Dedifferentiated amniotic fluid mesenchymal stem cell (primary cell): ENCODE measurements around the gene PRKCB.

Experiments used
- DNase-seq: peaks from one replicate; pipeline ENCODE4 v3.0.0-alpha.2; 2016; ENCODE audit errors: extremely low spot score

PRKCB gene

DNA sequence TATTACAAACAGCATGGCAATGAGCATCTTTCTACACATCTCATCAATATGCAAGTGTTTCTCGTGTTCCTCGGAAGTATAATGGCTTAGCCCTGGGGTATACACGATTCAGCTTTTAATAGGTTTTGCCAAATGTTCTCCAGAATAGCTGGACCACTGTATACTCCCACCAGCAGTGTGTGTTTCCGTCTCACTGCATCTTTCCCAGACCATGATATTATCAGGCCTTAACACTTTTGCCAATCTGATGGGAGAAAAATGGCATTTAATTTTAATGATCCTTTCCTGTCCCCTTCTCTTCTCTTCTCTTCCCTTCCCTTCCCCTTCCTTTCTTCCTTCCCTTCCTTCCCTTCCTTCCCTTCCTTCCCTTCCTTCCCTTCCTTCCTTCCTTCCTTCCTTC is 30.8 kb downstream of the PRKCB start:
- DNase-seq: no peak

DNA sequence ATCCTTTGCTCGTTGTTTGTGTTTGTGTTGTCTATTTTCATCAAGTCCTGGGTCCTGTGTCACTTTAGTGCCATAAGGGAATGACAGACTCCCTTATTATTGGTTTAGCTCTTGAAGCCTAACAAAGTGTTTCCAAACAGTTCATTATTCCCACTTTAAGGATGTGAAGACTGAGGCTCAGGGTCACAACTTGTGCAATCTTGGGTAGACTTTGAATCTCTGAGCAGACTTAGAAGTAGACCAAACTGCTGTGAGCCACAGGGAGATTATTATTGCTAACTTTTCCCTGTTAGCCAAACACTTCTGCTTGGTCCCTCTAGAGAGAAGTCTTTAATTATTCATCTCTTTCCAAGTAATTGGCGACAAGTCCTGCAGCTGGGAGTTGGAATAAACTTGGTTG is 31.8 kb downstream of the PRKCB start:
- no peak for DNase-seq

DNA sequence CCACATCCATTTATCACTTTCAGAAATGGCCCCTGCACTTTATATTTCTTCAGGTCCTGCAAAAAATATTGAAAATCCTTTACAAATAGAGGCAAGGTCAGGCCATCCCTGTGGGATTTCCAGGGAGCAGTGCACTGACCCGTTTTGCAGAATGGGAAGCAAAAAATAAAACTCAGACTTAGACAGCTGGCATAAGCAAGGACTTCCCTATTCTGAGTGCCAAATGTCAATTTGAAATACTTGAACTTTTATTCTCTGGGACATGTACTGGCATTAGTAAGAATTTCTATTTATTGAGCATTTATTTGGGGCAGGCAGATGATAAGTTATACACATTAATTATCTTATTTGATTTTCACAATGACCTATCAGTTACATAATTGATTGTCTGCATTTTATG is 32.4 kb downstream of the PRKCB start:
- no peak for DNase-seq

DNA sequence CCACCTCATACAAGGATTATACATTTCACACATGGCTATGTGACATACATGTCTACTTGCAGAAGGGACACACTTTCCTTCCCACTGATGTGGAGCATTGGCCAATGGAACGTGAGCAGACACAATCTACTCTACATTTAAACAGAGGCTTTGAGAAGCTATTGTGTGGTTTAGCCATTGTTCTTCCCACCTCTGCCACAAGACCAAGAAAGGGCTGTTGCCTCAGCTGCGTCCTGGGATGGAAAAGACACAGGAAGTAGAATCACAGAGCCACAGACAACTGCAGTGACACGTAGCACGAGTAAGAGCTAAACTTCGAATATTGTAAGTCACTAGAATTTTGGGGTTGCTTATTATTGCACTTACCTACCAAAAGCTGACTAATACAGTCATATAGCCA is 33.3 kb downstream of the PRKCB start:
- no peak for DNase-seq

DNA sequence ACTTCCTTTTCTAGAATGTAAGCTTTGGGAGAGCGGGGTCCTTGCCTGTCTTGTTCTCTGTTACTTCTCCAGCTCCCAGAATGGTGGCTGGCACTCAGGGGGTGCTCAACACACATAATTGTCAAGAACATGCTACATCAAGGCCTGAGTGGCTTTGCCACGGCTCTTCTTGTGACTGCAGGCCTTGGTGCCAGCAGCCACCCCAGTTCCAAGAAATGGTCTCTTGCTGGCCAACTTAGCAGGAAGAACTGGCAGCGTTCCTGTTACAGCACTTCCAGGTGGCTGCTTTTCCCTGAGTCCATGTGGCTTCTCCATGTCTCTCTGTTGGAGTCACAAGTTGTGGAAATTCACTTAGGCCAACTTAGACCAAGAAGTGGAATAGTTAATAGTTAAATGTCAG is 36.1 kb downstream of the PRKCB start:
- no peak for DNase-seq

DNA sequence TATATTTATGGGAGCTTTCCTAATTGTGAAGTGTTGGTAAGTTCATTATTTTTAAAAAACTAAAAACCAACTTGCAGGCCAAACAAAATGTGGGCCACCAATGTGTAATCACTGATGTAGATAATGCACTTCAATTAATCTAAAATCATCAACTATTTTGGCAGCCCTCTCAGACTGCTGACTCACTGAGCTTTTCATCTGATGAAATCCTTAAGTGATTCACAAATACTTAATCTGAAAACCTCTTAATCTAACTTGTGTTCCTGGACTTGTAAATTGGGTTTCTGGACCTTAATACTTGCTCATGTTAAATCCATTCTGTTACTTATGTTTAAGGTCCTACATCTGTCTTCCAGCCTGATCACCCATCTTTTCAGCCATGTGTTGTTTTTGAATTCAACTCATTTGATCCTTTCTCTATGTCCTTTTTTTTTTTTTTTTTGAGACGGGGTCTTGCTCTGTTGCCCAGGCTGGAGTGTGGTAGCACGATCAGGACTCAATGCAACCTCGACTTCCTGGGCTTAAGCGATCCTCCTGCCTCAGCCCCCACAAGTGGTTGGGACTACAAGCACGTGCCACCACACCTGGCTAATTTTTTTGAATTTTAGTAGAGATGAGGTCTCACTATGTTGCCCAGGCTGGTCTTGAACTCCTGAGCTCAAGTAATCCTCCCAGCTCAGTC is 39.0 kb downstream of the PRKCB start:
- no peak for DNase-seq

DNA sequence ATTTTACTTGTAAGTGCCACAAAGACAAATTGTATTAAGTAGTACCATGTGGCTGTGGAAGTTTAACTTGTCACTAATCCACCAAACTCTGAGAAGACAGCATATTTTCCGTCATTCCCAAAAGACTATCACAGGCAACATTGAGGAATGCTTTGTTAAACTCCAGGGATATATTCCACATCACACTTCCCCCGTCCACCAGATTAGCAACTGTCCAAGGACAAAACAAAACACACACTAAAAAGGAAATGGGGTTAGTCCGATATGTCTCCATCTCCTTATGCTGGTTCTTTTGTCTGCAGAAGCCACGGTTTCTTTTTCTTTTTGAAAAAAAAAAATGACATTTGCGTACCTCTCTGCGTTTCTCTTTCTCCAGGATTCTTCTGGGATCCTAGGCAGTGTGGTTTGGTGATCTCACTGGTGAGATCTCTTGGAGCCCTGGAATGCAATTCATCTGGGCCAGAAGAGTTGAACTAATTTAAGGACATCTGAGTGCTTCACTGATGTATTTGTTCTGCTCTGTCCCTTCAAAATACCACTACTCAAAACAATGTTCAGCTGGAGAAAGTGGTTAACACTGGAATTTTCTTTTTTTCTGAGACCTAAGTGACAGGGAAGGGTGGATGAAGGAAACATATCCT is 40.6 kb downstream of the PRKCB start:
- no peak for DNase-seq

DNA sequence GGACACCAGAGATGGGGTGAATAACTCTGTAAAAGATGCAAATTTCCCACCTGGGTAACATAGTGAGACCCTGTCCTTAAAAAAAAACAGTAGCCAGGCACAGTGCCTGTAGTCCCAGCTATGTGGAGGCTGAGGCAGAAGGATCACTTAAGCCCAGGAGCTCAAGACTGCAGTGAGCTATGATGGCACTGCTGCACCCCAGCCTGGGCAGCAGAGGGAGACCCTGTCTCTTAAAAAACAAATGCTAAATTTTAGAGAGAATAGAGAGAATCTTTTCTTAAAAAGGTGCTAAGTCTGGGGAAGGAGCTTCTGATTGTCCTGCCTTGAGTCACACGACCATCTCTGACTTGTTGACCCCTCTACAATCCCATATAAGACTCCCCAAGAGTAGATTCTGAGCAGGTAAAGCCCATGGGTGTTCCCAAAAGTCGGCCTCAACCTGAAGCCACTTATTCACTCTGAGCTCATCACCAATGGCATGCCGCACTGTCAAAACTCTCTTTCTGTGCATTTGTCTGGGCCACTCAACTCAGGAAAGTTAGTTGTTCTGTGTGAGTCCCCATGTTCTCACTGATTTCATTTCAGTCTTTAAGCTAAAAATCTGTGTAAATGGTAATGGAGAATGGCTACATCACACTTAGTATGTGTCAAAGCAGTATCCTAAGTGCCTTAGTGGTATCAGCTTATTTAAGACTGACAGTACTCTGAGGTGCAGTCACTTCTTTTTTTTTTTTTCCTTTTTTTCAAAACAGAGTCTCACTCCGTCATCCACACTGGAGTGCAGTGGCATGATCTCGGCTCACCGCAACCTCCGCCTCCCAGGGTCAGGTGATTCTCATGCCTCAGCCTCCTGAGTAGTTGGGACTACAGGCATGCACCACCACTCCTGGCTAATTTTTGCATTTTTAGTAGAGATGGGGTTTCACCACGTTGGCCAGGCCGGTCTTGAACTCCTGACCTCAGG is 41.6 kb downstream of the PRKCB start:
- DNase-seq: no peak

DNA sequence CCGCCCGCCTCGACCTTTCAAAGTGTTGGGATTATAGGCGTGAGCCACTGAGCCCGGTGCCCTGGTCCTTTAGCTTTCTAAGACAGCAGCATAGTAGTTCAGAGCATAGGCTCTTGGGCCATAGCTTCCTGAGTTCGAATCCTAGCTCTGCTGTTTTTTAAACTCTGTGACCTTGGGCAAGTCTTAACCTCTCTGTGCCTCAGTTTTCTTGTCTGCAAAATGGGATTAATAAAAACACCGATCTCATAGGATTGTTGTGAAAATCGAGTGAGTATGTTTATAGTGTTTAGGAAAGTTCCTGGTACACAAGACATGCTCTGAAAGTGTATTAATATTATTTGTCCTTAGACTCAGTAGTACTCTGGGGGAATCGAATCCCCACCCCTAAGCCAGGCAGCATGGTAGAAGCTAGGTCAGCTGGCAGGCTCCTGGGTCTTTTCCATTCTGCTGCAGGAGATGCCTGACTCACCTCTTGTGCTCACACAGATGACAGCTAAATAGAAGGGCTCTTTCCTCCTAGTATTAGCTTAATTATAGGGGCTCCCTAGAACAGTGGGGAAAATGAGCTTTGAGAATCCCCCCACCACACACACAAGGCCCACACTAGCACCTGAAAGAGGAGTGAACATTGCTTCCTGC is 44.1 kb downstream of the PRKCB start:
- DNase-seq: no peak

DNA sequence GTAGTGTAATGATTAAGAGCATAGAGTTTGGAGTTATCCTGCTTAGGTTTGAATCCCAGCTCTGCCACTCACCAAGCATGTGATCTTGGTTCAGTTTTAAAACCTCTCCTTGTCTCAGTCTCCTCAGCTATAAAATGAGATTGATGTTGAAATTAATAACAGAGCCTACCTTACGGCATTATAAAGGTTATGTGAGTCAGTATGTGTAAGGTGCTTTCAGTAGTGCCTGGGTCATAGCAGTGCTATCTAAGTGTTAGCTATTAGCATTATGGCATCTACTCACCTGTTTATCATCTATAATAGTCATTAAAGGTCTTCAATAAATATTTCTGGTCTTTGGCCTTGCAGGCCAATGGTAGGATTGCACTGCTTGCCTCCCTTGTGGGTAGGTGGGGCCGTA is 53.4 kb downstream of the PRKCB start:
- DNase-seq: no peak

DNA sequence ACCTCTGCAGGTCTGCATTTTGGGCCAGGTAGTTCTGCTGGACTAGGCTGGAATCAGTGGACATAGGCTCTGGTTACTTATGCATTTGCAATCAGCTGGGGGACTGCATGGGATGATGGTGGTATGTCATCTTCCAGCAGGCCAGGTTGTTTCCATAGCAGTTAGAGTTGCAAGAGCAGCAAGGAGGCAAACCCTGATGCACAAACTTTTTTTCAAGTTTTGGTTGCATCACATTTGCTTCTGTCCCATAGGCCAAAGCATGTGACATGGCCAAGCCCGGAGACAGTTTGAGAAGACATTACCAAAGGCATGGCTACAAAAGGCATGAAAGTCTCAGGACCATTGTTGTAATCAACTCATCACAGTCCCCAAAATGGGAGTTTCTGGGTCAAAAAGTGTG is 58.2 kb downstream of the PRKCB start:
- DNase-seq: no peak

DNA sequence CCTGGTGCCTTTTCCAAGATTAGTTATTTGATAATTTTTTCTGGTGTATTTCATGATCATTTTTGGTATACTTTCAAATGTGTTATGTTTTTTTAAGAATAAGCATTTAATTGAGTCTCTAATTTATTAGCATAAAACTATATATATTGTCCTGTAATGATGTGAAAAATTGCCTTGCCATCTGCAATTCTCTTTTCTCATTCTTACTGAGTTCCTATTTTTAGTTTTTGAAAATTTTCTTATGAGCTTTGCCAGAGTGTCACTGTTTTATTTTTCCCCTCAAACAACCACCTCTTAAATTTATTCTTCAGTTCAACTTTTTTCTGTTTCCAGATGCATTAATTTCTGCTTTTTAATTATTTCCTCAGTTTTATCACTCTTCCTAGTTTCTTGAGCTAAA is 59.3 kb downstream of the PRKCB start:
- DNase-seq: no peak

DNA sequence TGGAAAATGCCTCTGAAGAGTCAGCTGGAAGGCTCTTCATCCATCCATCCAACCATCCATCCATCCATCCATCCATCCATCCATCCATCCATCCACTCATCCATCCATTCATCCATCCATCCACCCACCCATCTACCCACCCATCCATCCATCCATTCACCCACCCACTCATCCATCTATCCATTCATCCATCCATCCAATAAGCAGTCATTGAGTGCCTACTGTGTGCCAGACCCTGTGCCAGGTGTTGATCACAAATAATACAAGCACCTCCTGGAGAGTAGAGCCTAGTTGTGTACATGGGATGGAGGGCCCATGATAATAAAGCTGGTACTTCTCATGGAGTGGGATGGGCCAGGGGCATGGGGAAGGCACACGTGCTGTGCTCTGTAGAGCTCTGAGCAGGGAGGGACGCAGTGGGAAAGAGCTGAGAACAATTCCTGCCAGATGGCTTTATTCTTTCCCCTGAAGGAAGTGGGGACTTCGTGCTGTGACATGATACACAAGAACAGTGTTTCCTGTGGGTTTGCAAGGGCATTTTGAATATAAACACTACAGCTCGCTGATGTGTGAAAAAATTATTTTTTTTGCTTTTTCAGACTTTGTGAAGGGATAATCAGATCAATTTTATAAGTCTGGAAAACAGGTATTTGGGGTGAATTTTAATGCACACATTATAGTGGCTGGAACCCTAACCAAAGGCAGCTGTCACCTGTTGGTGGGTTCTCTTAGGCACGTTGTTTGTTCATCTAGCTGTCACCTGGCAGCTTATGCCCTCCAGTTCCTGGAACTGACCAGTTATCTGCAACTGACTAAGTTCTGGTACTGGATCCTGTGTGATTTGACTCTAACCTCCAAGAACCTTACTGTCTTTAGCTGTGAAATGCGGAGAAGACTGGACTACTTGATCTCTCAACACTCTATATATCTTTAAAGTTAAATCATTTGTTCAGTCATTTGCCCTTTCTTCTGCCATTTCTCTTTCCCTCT is 61.3 kb downstream of the PRKCB start:
- no peak for DNase-seq

DNA sequence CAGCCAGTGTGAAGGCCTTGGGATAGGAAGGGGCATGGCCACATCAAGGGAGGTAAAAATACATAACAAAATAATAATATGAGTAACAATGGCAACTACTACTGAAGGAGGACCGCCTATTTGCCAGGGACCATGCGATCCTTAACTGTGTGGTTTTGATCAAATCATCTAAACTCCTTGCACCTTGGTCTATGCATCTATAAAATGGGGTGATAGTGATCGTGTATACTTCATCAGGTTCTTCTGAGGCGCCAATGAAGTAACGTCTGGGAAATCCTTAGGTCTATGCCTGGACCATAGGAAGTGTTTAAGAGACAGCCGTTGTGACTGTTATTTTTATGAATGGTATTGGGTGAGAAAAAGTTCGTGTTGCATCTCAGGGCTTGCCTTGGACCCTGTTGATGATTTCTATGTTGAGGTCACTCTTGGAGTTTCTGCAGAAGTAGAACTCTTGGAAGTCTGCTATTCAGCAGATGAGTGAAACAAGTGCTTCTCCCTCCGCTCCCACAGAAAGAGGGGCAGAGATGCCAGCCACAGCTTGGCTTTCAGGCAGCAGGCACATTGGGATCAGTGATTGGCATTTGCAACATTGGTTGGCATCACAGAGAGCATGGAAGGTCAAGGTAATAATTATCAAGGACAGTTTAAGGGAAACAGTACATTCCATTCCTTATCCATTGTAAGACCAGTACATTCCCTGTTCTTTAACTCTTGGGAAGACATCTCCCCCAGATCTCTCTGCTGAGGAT is 63.1 kb downstream of the PRKCB start:
- DNase-seq: no peak

DNA sequence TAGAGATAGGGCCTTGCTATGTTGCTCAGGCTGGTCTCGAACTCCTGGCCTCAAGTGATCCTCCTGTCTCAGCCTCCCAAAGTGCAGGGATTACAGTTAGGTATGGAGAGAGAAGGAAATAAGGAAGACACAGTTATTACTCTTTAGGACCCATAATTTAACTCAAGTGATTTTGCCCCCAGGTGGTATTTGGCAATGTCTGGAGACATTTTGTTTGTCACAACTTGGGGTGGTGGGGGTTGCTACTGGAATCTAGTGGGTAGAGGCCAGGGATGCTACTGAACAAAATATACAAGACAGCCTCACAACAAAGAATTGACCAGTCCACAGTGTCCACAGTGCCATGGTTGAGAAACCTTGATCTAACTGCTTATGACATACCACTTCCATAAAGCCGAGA is 64.1 kb downstream of the PRKCB start:
- no peak for DNase-seq

DNA sequence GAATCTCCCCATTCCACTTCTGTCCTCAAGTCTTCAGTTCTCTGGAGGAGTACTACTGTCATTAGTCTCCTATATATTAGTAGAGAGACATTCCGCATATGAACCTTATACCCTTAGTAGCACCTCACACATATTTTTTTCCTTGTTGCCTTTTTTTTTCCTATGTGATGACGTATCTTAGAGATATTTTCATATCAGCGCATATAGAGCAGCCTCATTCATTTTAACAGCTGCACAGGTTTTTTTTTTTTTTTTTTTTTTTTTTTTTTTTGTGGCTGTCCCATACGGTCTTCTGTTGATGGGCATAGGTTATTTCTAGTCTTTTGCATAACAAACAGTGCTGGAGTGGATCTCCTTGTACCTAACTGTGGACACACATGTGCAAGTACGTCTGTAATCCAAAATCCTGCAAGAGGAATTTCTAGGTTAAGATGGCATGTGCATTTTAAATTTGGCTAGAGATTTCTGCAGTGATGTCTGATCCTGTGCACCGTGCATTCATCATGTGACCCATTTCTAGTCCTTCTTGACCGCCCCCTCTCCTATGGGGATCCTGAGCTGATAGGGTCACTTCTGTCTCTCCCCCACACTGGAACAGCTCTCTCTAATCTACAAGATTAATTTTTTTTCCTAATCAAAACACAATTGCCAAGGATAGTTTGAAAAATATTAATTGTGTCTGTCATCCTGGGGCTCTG is 64.8 kb downstream of the PRKCB start:
- DNase-seq: no peak

DNA sequence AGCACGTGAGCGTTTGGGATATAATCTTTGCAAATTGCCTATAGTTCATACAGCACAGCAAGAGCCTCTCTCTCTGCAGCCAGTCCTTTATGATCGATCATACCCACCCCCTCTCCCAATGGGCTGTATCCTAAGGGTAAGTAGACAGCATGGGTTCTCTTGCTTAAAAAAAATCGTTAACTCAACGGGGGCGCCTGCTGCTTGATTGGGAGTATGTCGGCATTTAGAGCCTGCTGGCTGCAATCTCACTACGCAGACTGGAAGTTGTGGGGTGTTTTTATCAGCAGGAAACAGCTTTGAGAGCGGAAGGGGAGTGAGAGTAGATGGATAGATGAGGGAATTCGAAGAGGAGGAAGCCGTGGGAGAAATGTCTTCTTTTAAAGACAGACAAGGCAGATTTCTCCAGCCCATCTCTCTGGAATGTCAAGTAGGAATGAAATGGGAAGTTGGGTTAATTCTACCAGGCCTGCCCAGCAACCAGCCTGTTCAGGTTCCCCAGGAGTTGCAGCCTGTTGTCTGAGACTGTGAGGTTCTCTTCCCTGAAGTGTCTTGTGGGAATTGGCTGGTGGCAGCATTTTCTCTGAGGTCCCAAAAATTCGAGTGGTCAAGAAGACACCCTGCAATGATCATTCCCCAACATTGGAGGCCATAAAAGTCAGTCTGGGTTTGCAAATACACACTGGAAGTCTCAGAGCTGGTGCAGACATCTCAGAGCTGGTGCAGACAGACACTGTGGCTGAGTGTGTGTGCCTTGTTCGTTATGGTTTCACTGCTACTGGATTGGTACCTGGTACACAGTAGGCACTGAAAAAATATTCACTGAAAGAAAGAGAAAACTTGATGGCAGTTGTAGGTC is 65.6 kb downstream of the PRKCB start:
- no peak for DNase-seq

DNA sequence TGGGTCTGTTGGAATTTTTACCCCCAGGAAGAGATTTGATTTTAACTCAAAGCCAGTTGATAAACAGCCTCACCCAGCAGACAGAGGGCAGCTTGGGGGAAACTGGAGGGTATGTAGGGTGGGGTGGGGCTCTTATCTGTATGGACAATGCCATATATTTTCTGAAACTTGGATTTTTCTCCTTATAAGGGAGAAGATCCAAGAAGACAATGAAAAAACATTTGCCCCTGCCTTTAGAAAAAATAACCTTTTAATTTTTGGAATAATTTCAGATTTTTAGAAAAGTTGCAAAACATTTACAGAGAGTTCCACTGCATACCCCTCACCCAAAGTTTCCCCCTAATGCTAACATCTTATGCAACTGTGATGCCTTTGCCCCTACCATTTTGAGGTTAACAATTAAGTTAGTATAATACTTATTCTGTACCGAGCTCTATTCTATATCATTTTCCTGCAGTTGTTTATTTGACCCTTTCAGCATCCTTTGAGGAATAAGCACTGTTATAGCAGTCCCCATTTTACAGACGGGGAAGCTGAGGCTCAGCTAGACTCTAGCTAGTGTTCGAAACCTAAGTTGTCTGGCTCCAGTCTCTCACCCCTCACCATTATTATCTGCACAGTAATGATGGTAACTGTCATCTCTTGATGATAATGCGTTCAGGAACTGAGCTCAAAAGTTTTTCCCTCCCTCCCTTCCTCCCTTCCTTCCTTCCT is 66.4 kb downstream of the PRKCB start:
- DNase-seq: no peak
